Vagina (tissue), 2 donors: ENCODE data around the gene TJP1.

Source experiments
- POLR2A ChIP-seq, 2 donors: fragments of 450-650 bp; IDR thresholded peaks; one replicate each; pipeline ENCODE4 v1.6.1; 2017; ENCODE audit warnings: antibody characterized with exemption in 2 of 2, mild to moderate bottlenecking in 2 of 2, moderate library complexity in 2 of 2
- TF ChIP-seq, protein P1 (sequence below), 3 experiments: fragments of 450-650 bp in 2 of 3; fragments of 200-600 bp in 1 of 3; sonication (generic) in 1 of 3; IDR thresholded peaks; one replicate each; pipeline ENCODE4 v1.5.1; 2017 to 2019; ENCODE audit warnings: antibody characterized with exemption in 3 of 3, mild to moderate bottlenecking in 2 of 3, moderate library complexity in 2 of 3

DNA sequence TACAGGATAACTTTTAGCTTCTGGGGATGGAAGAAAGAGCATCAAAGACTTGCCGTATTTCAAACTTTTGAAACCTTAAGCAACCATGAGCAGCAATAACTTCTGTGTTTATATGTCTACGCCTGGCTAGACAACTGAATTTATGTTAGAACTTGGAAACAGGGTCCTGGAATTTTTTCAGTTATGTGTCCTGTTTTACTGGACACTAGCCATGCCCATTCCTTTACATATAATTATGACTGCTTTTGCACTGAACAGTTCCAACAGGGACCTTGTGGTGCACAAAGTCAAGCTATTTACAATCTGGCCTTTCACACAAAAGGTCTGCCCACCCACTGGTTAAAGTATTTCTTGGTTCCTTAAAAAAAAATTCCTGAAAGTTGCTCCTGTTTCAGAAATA is 37.1 kb downstream of the TJP1 start:
- TF ChIP-seq, protein P1, sequence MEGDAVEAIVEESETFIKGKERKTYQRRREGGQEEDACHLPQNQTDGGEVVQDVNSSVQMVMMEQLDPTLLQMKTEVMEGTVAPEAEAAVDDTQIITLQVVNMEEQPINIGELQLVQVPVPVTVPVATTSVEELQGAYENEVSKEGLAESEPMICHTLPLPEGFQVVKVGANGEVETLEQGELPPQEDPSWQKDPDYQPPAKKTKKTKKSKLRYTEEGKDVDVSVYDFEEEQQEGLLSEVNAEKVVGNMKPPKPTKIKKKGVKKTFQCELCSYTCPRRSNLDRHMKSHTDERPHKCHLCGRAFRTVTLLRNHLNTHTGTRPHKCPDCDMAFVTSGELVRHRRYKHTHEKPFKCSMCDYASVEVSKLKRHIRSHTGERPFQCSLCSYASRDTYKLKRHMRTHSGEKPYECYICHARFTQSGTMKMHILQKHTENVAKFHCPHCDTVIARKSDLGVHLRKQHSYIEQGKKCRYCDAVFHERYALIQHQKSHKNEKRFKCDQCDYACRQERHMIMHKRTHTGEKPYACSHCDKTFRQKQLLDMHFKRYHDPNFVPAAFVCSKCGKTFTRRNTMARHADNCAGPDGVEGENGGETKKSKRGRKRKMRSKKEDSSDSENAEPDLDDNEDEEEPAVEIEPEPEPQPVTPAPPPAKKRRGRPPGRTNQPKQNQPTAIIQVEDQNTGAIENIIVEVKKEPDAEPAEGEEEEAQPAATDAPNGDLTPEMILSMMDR (IDR thresholded peaks at IDR 0.05): no peak
- TF ChIP-seq POLR2A (IDR thresholded peaks at IDR 0.05): no peak
